OCI-LY3 (cell line): ENCODE results near the gene PHOSPHO1.

Experiments used
- H2AFZ ChIP-seq: fragments of 200-600, 300-600 bp; shearing (Covaris generic); 2 replicates; pipeline ENCODE4 v1.6.0; 2014; ENCODE audit warnings: antibody characterized with exemption, low read depth, low read length
- H3K27ac ChIP-seq: fragments of 200-600, 300-600 bp; sonication (generic); 2 replicates; pipeline ENCODE4 v1.5.1; 2014; ENCODE audit warnings: mild to moderate bottlenecking, low read length, moderate library complexity, mixed read lengths
- H3K27me3 ChIP-seq: fragments of 200-600, 300-600 bp; sonication (generic); 2 replicates; pipeline ENCODE4 v1.6.1; 2014; ENCODE audit warnings: low read depth, low read length, mixed read lengths
- H3K36me3 ChIP-seq: fragments of 200-600, 300-600 bp; sonication (generic); replicated peaks from 2 replicates; pipeline ENCODE3; 2014; ENCODE audit warnings: low read depth, low read length, mixed read lengths
- H3K4me1 ChIP-seq: fragments of 300-600, 200-600 bp; sonication (generic); 2 replicates; pipeline ENCODE4 v1.6.1; 2014; ENCODE audit warnings: low read length, mixed read lengths
- H3K4me2 ChIP-seq: fragments of 200-600, 300-600 bp; sonication (generic); 2 replicates; pipeline ENCODE4 v1.6.1; 2014; ENCODE audit warnings: low read length, mixed read lengths
- H3K4me3 ChIP-seq: fragments of 300-600, 200-600 bp; sonication (generic); 2 replicates; pipeline ENCODE4 v1.5.1; 2014; ENCODE audit warnings: antibody characterized with exemption, mild to moderate bottlenecking, low read length, moderate library complexity
- H3K79me2 ChIP-seq: fragments of 300-600, 200-600 bp; shearing (Covaris generic); 2 replicates; pipeline ENCODE4 v1.6.1; 2014; ENCODE audit warnings: mild to moderate bottlenecking, low read length, mixed read lengths
- H3K9ac ChIP-seq: fragments of 300-600, 200-600 bp; shearing (Covaris generic); 2 replicates; pipeline ENCODE4 v1.6.0; 2014; ENCODE audit warnings: mild to moderate bottlenecking, low read length, moderate library complexity
- H3K9me3 ChIP-seq: fragments of 200-600, 300-600 bp; shearing (Covaris generic); 2 replicates; pipeline ENCODE4 v1.6.1; 2014; ENCODE audit warnings: low read length, mixed read lengths; ENCODE audit not compliant: insufficient read depth
- H4K20me1 ChIP-seq: fragments of 200-600, 300-600 bp; sonication (generic); 2 replicates; pipeline ENCODE4 v1.6.1; 2016; ENCODE audit warnings: low read length, mixed read lengths; ENCODE audit not compliant: insufficient read depth
- EZH2phosphoT487 ChIP-seq: fragments of 200-600 bp; shearing (Covaris generic); IDR thresholded peaks from 2 replicates; pipeline ENCODE4 v1.6.1; 2018; ENCODE audit warnings: antibody characterized with exemption, mixed run types, low read depth
- TF ChIP-seq, protein P1 (sequence below): fragments of 200-600, 300-600 bp; sonication (generic); IDR thresholded peaks from 2 replicates; pipeline ENCODE4 v1.5.1; 2014; ENCODE audit warnings: antibody characterized with exemption, low read length, low read depth

Gene PHOSPHO1

DNA sequence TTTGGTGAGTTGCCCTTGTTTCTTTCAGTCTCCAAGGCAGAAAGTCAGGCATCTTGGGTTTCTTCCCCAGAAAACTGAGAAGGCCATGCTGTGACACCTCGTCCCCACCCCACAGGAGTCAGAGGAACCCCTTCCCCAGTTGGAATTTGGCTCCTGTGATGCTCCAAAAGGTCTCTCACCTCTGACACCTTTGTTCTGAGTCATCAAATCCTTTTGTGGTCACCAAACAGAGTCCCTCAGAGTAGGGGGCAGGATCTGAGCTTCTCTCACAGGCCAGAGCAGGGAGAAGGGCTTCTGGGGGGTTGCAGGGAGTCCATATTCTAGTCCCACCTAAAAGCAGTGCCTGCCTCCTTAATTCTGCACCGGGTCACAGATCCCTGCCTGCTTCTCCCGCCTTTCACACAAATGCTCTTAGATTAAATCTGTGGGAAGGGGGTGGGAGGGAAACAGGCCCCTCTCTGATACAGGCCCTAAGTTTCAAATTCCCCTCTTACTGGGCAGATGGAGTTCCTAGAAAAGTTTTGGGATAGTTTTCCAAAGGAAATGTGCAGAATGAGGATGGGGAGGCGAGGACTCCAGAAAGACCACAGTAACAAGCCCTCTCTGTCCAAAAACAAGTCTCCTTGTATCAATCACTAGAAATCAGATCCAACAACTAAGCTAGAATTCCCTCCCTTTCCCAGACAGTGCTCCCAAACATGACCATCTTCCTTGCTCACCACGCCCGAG lies 1.3 kb downstream of the PHOSPHO1 start:
- Histone ChIP-seq H2AFZ (no peak overlapping the region), H3K79me2 (no peaks in the 10 kb centered on the region), H3K27me3 (peaks cover 4% of the 10 kb centered on the region), H3K36me3 (no peaks in the 10 kb centered on the region), H4K20me1 (no peaks in the 10 kb centered on the region), H3K9ac (no peak overlapping the region), H3K4me1 (peaks cover 8% of the 10 kb centered on the region; the same call in 1 of the 2 replicates), H3K9me3 (no peaks in the 10 kb centered on the region), H3K4me3 (no peak overlapping the region), H3K27ac (no peak overlapping the region), H3K4me2 (no peak overlapping the region)
- TF ChIP-seq EZH2phosphoT487, result no peak
- TF ChIP-seq, protein P1, sequence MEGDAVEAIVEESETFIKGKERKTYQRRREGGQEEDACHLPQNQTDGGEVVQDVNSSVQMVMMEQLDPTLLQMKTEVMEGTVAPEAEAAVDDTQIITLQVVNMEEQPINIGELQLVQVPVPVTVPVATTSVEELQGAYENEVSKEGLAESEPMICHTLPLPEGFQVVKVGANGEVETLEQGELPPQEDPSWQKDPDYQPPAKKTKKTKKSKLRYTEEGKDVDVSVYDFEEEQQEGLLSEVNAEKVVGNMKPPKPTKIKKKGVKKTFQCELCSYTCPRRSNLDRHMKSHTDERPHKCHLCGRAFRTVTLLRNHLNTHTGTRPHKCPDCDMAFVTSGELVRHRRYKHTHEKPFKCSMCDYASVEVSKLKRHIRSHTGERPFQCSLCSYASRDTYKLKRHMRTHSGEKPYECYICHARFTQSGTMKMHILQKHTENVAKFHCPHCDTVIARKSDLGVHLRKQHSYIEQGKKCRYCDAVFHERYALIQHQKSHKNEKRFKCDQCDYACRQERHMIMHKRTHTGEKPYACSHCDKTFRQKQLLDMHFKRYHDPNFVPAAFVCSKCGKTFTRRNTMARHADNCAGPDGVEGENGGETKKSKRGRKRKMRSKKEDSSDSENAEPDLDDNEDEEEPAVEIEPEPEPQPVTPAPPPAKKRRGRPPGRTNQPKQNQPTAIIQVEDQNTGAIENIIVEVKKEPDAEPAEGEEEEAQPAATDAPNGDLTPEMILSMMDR, result no peak

DNA sequence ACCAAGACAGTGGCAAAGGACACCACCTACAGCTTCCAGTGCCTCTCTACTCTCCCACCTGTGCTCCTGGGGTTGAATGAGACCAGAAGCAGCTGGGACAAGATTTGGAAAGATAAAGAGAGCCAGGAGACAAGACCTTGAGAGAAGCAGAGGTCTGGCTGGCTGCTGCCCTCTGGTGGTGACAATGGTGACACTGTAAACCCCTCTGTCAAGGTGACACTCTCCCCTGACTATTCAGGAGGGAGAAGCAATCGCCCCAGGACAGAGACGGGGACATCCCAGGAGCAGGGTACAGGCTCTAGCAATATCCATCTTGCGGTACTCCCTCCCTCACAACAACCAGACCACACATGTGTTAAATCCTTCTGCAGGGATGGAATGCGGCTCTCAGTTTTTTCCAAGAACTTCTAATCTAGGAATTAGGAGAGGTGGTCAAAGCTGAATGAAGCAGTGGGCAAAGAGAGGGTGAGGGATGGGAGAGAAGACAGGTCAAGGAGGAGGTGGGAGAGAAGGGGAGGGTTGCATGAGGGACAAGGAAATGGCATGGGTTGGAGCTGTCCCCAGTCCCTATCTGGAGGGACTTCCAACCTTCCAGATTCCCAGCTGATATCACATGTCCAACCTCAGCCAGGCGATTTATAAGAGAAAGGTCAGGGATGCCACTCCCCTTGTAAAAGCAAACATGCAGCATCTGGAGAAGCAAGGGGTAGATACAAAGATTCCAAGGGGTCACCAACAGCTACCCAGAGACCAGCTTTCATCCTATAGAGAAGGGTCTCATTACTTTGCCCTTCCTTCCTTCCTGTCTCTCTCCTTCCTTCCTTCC lies 2.9 kb downstream of the PHOSPHO1 start:
- Histone ChIP-seq H2AFZ (no peak overlapping the region), H3K36me3 (peaks cover 3% of the 10 kb centered on the region), H3K4me2 (no peak overlapping the region), H3K27ac (no peak overlapping the region), H3K9me3 (no peaks in the 10 kb centered on the region), H3K27me3 (peaks cover 4% of the 10 kb centered on the region), H3K4me1 (peaks cover 8% of the 10 kb centered on the region; the same call in 1 of the 2 replicates), H3K4me3 (no peak overlapping the region), H3K79me2 (no peaks in the 10 kb centered on the region), H4K20me1 (no peaks in the 10 kb centered on the region), H3K9ac (no peak overlapping the region)
- TF ChIP-seq, protein P1, result peak; percentile 88
- TF ChIP-seq EZH2phosphoT487, result no peak

DNA sequence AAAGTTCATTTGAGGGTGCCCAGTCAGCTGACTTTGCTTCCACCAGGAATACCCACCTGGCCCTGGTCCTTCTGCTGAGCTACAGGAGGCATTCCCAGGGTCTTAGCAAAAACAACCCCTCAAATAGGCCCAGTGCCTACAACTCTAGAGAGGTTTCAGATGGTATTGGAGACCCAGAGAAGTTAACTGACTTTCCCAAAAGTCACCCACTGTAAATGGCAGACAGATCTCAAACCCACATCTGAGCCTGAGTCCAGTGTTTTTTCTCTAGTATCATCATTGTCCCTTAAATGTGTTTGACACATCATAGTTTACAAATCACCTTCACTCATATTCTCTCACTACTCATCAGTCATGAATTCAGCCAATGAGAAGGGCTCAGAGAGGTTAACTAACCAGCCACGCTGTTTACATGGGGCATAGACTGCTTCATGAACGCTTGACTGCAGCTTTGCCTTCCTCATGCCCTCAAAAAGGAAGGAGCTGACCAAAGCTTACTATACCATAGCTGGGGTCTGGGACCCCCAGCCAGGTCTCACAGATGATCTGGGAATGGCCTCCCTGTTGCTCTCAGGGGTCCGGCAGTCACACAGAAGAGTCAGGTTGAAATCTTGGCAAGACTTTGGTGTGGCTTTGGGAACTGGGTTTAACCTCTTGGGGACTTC lies 3.7 kb downstream of the PHOSPHO1 start:
- Histone ChIP-seq H3K4me1 (peaks cover 8% of the 10 kb centered on the region; the same call in 1 of the 2 replicates), H3K27ac (no peak overlapping the region), H3K36me3 (peaks cover 3% of the 10 kb centered on the region), H4K20me1 (no peaks in the 10 kb centered on the region), H3K27me3 (peaks cover 4% of the 10 kb centered on the region), H3K4me3 (no peak overlapping the region), H3K9me3 (no peaks in the 10 kb centered on the region), H3K79me2 (no peaks in the 10 kb centered on the region), H3K4me2 (no peak overlapping the region), H3K9ac (no peak overlapping the region), H2AFZ (no peak overlapping the region)
- TF ChIP-seq EZH2phosphoT487, result no peak
- TF ChIP-seq, protein P1, result no peak
